ENCODE measurements around the gene LSM7. TPM values are rescaled to one million over a fixed set of nuclear protein-coding genes. Genes with fewer than 3 reads are reported as not detected.

LSM7 gene
- polyA plus RNA-seq (2013, experiment 1 of 2): 233 TPM
- 223 TPM for polyA plus RNA-seq (2013, experiment 2 of 2)

DNA sequence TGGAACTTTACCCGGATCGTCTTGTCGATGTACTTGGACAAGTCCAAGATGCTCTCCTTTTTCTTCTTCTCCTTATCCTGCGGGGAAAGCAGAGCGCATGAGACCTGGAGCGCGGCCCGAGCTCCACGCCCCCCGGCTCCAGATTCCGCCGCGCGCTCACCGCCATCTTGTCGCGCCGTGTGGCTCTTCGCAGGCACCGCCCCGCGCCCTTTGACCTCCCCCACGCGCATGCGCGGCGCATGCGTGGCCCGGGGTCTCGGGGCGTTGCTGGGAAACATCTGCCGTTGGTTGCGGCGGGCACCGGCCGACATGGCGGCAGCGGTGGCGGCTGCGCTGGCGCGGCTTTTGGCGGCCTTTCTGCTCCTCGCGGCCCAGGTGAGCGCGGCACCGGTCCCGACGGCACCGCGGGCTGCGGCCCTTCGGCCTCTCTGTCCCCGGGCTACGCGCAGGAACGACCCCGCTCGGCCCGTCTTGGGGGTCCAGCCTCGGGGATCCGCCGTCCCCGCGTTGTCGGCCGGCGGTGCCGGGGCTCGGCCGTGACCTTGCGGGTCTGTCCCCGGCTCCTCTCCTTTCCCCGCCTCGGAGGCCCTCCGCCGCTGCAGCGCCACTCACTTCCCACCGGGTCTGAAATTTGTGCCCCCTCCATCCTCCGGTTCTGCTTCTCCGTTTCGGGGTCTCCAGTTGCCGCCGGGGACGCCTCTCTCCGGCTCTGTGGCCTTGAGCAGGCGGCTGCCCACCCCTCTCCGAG, at the start of gene LSM7, which contains the start of gene SPPL2B:
TSS of gene LSM7 (minus strand) at position 186 of the 748 bp plus-strand sequence. CDS start at position 166, 20 bp downstream.
TSS of gene SPPL2B (plus strand) at position 284 of the 748 bp plus-strand sequence. CDS start at position 310, 26 bp downstream.
- peaks cover 19% of the 10 kb centered on the region for H3K36me3 ChIP-seq (ENCODE audit: insufficient read depth, low read length)
- no peaks in the 10 kb centered on the region for H3K9me3 ChIP-seq (ENCODE audit: insufficient read depth, low read depth, low read length)
- peak within 1 kb of the TSS; percentile 86 for H3K27ac ChIP-seq (ENCODE audit: low read depth, low read length)
- H3K4me3 ChIP-seq (ENCODE audit: low read length): peak within 1 kb of the TSS; percentile 82
- H3K4me1 ChIP-seq (ENCODE audit: insufficient read depth, low read length): peaks cover 22% of the 10 kb centered on the region
- H3K9ac ChIP-seq (ENCODE audit: low read depth, low read length): peak within 1 kb of the TSS; percentile 87
- H3K27me3 ChIP-seq (ENCODE audit: insufficient read depth, low read length): no peaks in the 10 kb centered on the region
- under 1% methylated on average over 89 of the region's 89 CpGs for WGBS

DNA sequence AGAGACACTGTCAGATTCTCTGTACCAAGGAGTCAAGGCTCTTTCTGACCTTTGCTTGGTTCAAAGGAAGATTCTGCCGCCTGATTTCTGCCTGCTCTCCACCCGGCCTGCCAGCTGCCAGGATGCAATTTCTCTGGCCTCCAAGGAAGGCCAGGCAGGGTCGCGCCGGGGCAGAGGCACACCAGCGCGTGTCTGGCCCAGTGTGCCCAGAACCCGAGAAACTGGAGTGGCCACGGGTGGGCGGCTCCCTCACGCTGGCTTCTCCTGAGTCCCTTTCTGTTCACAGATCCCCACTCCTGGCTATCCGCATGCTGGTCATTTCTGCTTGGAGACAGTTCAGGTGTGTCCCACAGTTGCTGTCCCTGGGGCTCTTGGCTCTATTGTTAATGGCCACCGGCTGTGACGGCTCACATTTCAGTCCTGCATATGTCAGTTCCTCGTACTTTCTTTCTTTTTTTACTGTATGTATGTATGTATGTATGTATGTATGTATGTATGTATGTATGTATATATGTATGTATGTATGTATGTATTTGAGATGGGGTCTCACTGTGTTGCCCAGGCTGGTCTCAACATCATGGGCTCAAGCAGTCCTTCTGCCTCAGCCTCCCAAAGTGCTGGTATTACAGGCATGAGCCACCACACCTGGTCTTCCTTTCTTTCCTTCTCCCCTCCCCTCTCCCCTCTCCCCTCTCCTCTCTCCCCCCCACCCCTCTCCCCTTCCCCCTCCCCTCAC, 48.6 kb upstream of the LSM7 start:
- Histone ChIP-seq H3K9ac (ENCODE audit: low read depth, low read length) (no peak overlapping the region), H3K27ac (ENCODE audit: low read depth, low read length) (no peak overlapping the region), H3K4me3 (ENCODE audit: low read length) (no peak overlapping the region), H3K36me3 (ENCODE audit: insufficient read depth, low read length) (no peaks in the 10 kb centered on the region), H3K27me3 (ENCODE audit: insufficient read depth, low read length) (no peaks in the 10 kb centered on the region; the same call in 1 of the 2 replicates), H3K9me3 (ENCODE audit: insufficient read depth, low read depth, low read length) (peaks cover 5% of the 10 kb centered on the region; the same call in 1 of the 2 replicates), H3K4me1 (ENCODE audit: insufficient read depth, low read length) (no peaks in the 10 kb centered on the region)
- WGBS: 83% methylated on average over 15 of the region's 15 CpGs

DNA sequence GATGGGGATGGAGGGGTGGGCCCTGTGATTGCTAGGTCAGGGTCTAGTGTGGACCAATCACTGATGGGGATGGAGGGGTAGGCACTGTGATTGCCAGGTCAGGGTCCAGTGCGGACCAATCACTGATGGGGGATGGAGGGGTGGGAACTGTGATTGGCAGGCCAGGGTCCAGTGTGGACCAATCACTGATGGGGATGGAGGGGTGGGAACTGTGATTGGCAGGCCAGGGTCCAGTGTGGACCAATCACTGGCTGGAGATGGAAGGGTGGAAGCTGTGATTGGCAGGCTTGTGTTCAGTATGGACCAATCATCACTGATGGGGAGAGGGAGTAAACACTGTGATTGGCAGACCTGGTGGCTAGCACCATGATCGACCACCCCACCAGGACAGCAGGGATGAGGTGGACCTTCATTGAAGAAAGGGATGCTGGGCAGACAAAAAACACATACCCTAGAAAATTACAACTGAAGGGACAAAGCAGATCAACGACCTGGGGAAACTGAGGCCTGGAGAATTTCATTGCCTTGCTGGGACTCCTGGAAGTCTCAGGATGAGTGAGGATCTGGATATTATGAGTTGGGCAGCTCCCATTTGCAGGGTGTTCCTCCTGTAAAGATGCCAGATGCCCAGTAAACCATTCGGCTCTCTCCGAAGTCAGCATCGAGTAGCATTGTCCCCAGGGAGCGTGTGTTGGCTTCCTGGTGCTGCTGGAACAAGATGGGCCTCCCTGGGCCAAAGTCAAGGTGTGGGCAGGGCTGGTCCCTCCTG, 47.2 kb upstream of the LSM7 start:
- Histone ChIP-seq H3K27me3 (ENCODE audit: insufficient read depth, low read length) (no peaks in the 10 kb centered on the region), H3K4me1 (ENCODE audit: insufficient read depth, low read length) (no peaks in the 10 kb centered on the region), H3K27ac (ENCODE audit: low read depth, low read length) (no peak overlapping the region), H3K9ac (ENCODE audit: low read depth, low read length) (no peak overlapping the region), H3K4me3 (ENCODE audit: low read length) (no peak overlapping the region), H3K36me3 (ENCODE audit: insufficient read depth, low read length) (no peaks in the 10 kb centered on the region), H3K9me3 (ENCODE audit: insufficient read depth, low read depth, low read length) (peaks cover 3% of the 10 kb centered on the region; the same call in 1 of the 2 replicates)
- 90% methylated on average over 7 of the region's 7 CpGs for WGBS

DNA sequence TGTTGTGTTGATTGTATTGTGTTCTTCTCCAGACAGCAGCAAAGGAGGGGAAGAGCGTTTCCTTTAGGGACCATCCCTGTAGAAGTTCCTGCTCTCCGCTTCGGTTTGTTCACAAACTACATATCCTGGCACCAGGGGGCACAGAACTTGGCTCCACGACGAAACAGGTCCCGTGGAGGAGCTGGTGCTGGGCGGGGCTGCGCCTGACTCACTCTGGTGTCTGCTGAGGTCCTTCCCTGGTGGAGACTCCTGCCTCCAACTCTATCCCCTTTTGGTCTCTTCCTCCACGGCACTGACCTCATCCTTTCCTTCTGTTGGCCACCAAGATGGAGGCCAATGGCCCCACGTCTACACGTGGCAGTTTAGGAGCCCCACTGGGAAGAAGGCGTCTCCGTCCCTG, 46.4 kb upstream of the LSM7 start:
- H3K9ac ChIP-seq (ENCODE audit: low read depth, low read length): no peak overlapping the region
- H3K4me3 ChIP-seq (ENCODE audit: low read length): no peak overlapping the region
- H3K36me3 ChIP-seq (ENCODE audit: insufficient read depth, low read length): no peaks in the 10 kb centered on the region
- H3K9me3 ChIP-seq (ENCODE audit: insufficient read depth, low read depth, low read length): peaks cover 2% of the 10 kb centered on the region; the same call in 1 of the 2 replicates
- WGBS: 87% methylated on average over 13 of the region's 13 CpGs
- no peak overlapping the region for H3K27ac ChIP-seq (ENCODE audit: low read depth, low read length)
- no peaks in the 10 kb centered on the region for H3K27me3 ChIP-seq (ENCODE audit: insufficient read depth, low read length)
- no peaks in the 10 kb centered on the region for H3K4me1 ChIP-seq (ENCODE audit: insufficient read depth, low read length)

DNA sequence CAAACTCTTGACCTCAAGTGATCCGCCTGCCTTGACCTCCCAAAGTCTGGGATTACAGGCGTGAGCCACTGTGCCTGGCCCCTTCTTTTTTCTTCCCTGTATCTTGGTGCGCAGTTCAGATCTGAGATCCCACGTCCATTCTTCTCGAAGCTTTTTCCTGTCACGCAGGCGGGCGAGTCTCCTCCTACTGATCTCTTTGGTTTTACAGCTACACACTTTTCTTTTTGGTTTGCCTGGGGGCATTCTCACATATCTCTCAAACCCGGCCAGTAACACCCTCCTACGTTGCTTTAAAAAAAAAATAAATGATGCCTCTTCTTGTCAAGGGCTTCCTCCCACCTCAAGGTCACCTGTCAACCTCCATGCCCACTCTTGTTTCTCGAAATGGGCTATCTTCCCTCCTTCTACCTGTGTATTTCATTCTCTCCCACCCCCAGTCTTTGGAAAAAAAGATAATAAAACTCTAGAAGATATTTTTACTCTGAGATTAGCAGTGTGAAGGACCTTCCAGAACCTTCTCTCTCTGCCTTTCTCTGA, 43.8 kb upstream of the LSM7 start:
- Histone ChIP-seq H3K9ac (ENCODE audit: low read depth, low read length) (no peak overlapping the region), H3K36me3 (ENCODE audit: insufficient read depth, low read length) (no peaks in the 10 kb centered on the region), H3K4me3 (ENCODE audit: low read length) (no peak overlapping the region), H3K4me1 (ENCODE audit: insufficient read depth, low read length) (no peaks in the 10 kb centered on the region), H3K27ac (ENCODE audit: low read depth, low read length) (no peak overlapping the region), H3K9me3 (ENCODE audit: insufficient read depth, low read depth, low read length) (no peaks in the 10 kb centered on the region), H3K27me3 (ENCODE audit: insufficient read depth, low read length) (no peaks in the 10 kb centered on the region)
- WGBS: 85% methylated on average over 11 of the region's 11 CpGs

DNA sequence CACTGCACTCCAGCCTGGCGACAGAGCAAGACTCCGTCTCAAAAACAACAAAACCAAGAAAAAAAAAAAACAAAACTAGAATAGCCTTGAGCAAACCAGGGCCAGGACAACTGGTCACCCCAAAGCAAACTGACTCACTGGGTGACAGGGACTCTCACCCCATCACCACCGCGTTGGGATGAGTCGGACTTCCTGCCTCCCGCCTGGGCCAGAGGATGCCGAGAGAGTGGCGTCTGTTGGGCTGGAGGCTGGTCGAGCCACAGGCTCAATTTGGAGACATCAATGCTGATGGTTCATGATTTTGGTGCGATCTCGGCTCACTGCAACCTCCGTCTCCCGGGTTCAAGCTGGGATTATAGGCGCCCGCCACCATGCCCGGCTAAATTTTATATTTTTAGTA, 43.3 kb upstream of the LSM7 start:
- Histone ChIP-seq H3K4me1 (ENCODE audit: insufficient read depth, low read length) (no peaks in the 10 kb centered on the region), H3K27ac (ENCODE audit: low read depth, low read length) (no peak overlapping the region), H3K36me3 (ENCODE audit: insufficient read depth, low read length) (no peaks in the 10 kb centered on the region), H3K9ac (ENCODE audit: low read depth, low read length) (no peak overlapping the region), H3K9me3 (ENCODE audit: insufficient read depth, low read depth, low read length) (no peaks in the 10 kb centered on the region), H3K27me3 (ENCODE audit: insufficient read depth, low read length) (no peaks in the 10 kb centered on the region), H3K4me3 (ENCODE audit: low read length) (no peak overlapping the region)
- 85% methylated on average over 16 of the region's 16 CpGs for WGBS

DNA sequence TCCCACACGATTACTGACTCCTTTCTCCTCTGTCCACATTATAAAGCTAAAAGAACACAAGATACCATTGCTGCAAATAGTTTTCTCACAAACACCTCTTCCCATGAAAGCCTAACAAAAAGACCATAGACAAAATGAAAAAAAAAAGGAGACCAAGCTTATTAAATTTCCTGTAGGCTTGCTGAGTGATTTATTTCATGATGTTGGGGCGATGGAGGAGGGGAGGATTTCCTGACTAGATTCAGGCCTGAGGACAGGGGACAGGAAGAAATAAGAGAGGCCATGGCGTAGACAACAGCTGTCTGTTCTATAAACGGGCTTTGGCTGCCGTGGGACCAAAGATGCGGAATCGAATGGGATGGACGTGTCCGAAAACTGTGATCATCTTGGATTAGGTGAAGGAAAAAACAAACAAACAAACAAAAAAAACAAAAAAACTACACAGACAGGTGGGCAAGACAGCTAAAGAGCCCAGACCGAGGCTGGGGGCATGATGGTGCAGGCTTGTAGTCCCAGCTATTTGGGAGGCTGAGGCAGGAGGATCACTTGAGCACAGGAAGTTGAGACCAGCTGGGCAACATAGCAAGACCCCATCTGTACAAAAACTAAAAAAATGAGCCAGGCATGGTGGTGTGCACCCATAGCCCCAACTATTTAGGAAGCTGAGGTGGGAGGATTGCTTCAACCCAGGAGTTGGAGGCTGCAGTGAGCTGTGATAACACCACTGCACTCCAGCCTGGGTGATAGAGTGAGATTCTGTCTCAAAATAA, 37.0 kb upstream of the LSM7 start:
- H3K36me3 ChIP-seq (ENCODE audit: insufficient read depth, low read length): no peaks in the 10 kb centered on the region
- H3K27ac ChIP-seq (ENCODE audit: low read depth, low read length): no peak overlapping the region
- H3K4me3 ChIP-seq (ENCODE audit: low read length): no peak overlapping the region
- H3K9ac ChIP-seq (ENCODE audit: low read depth, low read length): no peak overlapping the region
- 93% methylated on average over 10 of the region's 10 CpGs for WGBS
- H3K9me3 ChIP-seq (ENCODE audit: insufficient read depth, low read depth, low read length): no peaks in the 10 kb centered on the region
- H3K27me3 ChIP-seq (ENCODE audit: insufficient read depth, low read length): peaks cover 8% of the 10 kb centered on the region
- peaks cover 4% of the 10 kb centered on the region; the same call in 1 of the 2 replicates for H3K4me1 ChIP-seq (ENCODE audit: insufficient read depth, low read length)

DNA sequence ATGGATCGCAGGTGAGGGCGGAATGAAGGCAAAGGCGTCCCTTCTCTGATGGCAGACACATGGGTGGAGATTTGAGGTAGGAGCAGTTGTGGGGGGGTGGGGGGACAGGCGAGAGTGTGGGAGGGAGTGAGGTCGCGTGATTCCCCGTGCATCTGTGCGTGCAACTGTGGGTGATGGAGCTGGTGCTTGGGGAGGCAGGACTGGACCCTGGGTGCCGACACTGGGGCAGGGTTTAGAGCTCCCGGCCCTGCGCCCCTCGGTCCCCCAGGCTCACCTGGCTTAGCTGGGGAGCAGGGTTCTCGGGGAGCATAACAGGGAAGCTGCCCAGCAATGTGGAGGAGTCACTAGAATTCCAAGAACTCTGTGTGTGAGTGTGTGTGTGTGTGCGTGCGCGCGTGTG, 35.0 kb upstream of the LSM7 start:
- Histone ChIP-seq H3K36me3 (ENCODE audit: insufficient read depth, low read length) (no peaks in the 10 kb centered on the region), H3K4me1 (ENCODE audit: insufficient read depth, low read length) (peaks cover 4% of the 10 kb centered on the region; the same call in 1 of the 2 replicates), H3K9ac (ENCODE audit: low read depth, low read length) (no peak overlapping the region), H3K27ac (ENCODE audit: low read depth, low read length) (no peak overlapping the region), H3K9me3 (ENCODE audit: insufficient read depth, low read depth, low read length) (no peaks in the 10 kb centered on the region), H3K4me3 (ENCODE audit: low read length) (no peak overlapping the region), H3K27me3 (ENCODE audit: insufficient read depth, low read length) (peaks cover 22% of the 10 kb centered on the region)
- WGBS: 85% methylated on average over 17 of the region's 17 CpGs

DNA sequence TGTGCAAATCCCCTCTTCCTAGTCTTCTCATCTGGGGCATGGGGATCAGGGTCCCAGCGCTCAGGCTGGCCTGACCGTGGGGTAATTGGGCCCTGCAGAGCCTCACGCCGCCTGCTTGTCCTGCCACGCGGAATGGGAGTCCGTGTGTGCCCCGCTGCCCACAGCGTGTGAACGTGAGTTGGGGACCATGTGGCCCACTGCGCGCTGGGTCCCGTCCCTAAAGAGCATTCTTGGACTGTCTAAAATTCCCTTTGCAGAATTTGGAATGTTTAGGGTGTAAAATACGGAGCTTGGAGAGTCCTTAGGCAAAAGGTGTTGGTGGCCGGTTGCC, 34.5 kb upstream of the LSM7 start:
- Histone ChIP-seq H3K27ac (ENCODE audit: low read depth, low read length) (no peak overlapping the region), H3K36me3 (ENCODE audit: insufficient read depth, low read length) (no peaks in the 10 kb centered on the region), H3K4me1 (ENCODE audit: insufficient read depth, low read length) (peaks cover 4% of the 10 kb centered on the region; the same call in 1 of the 2 replicates), H3K9me3 (ENCODE audit: insufficient read depth, low read depth, low read length) (no peaks in the 10 kb centered on the region), H3K4me3 (ENCODE audit: low read length) (no peak overlapping the region), H3K9ac (ENCODE audit: low read depth, low read length) (no peak overlapping the region), H3K27me3 (ENCODE audit: insufficient read depth, low read length) (peaks cover 22% of the 10 kb centered on the region)
- 89% methylated on average over 15 of the region's 15 CpGs for WGBS
